Measurements from ENCODE around the gene PDF.
A peak's percentile ranks its signal among the peaks of the same experiment; 100 is the strongest.

PDF gene

DNA sequence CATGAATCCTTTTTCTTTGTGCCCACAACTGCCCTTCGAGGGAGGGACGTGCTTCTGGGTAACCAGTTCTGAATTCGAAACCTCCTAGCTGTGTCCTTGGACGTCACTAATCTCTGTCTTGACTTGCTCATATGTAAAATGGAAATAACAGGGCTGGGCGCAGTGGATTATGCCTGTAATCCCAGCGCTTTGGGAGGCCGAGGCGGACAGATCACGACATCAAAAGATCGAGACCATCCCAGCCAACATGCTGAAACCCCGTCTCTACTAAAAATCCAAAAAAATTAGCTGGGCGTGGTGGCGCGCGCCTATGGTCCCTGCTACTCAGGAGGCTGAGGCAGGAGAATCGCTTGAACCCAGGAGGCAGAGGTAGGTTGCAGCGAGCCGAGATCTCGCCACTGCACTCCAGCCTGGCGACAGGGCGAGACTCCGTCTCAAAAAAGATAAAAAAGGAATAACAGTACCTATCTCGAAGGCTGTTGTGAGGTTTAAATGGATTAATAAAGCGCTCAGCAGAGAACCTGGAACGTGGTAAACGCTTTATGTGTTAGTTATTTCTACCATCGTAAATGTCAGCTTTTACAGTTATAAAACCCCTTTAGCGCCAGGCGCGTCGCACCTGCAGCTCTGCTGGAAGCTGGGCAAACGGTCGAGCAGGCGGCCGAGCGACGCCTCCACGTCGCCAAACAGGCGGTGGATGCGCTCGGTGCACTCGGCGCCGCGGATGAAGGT is 8.3 kb upstream of the PDF start:
- DNase-seq: no peak

DNA sequence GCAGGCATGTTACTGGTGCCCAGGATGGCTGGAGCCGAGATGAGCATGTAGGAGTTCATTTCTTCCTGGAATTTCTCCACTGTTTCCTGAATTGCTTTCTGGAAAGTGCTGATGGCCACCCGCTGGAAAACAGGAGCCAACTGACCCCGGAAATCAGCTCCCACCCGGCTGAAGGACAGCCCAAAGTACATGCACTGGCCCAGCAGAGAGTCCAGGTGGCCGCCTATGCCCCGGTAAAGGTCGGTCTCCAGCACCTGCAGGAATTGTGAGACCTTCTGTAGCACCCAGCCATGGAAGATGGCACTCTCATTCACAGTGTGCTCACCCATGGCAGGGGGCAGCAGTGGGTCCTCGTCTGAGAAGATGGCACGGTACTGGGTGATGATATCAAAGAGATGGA is 4.3 kb upstream of the PDF start:
- no peak for DNase-seq

DNA sequence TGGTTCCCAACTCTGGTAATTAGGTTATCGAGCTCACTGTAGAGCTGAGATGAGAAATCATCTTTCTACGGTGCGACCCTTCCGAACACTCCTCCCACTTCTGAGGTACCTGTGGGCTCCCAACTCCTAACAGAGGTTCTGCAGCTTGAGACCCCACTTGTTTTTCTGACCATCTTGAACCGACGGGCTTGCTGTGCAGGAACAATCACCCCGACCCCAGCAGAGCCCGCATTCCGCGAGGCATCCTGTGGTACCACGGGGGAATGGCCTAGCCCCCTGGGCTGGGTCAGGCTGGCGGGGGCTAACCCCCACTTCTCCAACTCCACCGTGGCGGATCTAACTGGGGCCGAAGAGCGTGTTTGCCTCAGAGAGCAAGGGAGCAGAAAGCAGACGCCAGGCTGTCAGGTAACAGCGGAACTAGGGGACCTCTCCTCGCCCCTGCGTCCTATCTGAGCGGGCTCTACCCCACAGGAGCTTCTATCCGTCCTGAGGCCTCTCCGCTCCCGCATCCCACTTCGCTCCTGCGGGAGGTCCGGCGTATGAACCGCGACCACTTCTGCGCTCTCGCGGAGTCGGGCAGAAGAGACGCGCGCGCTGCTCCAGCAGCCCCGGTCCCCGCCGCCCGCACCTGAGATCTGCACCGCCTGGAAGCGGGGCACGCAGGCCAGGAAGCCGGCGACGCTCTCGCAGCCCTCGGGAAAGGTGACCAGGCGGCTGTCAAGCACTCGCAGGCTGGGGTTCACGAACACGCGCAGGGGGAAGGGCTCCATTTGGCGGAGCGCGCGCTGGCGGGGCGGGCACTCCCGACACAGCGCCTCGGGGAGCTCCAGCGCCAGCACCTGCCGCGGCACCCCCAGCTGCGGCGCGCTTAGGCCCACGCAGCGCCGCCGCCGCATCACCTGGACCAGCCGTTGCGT is 761 bp downstream of the PDF start:
- peak in 1 of 2 donors; percentile 24 for DNase-seq

DNA sequence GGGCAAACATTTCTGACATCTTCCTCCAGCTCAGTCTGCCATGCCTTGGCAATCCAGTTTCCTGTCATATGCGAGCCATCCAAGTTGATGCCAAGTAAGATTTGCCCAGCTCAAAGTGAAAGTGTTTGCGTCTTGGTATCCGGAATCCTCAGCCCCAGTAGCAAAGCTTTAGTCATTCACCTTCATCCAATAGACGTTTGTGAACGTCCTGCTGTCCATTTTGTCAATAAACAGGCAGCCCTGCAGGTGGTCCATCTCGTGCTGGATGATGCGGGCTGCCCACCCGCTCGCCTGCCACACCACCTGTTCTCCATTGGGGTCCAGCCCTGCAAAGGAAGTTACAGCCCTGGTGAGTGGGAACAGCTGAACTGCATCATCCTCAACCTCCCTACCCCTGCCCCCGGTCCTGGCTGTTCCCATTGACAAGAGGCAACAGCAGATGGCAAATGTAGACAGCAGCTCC is 1.5 kb downstream of the PDF start:
- no peak for DNase-seq

DNA sequence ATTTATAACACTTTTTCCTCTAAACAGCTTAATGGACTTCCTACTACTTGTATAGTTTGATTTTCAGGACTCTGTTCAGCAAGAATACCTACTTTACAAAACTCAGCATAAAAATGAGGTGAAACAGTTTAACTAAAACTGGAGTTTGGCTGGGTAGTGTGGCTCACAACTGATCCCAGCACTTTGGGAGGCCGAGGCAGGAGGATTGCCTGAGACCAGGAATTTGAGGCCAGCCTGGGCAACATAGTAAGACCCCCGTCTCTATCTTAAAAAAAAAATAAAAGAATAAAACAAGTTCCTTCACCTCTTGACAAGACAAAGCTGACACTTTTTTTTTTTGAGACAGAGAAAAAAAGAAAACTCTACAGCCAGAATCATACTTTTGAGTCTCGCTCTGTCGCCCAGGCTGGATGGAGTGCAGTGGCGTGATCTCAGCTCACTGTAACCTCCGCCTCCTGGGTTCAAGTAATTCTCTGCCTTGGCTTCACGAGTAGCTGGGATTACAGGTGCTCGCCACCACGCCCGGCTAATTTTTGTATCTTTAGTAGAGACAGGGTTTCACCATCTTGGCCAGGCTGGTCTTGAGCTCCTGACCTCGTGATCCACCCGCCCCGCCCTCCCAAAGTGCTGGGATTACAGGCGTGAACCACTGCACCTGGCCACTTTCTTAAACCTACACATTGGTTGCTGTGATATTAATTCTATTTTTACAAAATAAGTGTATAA is 2.6 kb downstream of the PDF start:
- DNase-seq: no peak

DNA sequence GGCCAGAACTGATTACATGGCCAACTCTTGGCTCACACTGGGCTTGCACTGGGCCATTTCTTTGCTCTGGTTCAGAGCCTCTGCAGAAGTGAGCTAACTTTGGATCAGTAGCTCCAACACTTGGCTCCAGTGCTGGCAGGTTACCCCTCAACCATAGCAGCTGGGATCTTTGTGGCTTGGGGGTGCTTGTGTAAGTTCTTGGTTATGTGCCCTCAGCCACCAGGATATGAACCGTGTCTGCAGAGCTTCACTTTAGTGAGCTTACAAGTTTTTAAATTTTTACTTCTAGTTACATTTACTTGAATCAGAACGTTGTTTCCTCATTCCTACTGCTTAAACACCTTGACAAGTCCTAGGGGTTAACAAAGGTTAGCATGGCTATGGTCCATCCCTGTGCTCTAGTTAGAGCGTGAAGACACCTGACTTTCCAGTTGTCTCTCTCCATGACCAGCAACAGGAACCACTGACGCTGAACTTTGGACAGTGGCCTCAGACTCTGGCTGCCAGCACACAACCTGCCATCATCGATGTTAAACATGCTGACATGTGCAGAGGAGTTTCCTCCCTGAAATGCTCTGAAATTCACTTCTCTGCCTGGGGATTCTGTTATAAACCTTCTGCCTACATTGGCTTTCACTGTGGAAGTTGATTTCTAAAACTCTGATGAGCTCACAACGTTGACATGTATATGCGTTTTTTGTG is 4.1 kb downstream of the PDF start:
- no peak for DNase-seq

DNA sequence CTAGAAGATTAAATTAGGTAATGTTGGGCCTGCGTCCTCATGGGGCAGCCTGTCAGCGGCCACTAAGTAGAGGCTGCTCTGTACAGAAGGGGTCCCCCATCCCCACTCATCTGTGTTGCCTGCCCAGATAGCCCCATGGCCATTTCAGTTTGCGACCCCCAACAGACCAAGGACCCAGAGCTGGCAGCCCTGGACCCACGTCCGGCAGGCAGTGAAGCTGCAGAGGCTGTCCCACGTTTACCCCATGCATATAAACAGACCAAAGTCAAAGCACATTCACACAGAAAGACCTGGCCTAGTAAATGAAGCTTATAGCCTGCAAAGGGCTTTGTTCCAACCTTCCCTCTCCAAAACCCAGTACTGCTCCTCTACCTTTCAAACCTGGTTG is 4.6 kb downstream of the PDF start:
- DNase-seq: no peak

DNA sequence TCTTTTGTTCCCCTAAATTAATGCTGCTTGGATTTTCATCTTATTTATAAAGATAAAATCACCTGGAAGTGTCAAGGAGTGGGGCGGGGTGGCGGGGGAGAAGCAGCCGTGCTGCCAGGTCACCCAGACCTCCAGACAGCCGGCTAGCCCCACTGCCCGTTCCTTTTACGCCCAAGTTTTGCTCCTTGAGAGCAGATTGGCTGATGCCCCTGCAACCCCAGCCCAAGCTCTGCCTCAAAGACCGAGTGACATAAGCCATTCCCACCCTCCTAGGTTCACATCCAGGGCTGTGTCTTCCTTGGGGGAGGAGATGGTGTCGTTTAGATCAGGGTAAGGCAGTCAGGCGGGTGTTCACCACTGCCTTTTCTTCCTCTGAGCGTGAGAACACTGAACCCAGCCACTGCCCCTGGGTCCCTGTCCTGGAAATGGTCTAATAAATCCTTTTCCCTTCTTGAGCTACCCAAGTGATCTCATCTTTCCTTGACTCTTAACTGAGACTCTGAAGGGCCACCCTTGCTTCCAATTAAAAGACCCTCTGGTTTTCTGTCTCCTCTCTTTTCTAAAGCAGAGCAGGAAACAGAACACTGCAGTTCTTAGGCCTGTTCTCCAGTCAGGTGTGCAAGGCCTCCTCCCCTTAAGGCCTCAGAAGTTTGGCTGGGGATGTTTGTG is 5.7 kb downstream of the PDF start:
- no peak for DNase-seq

DNA sequence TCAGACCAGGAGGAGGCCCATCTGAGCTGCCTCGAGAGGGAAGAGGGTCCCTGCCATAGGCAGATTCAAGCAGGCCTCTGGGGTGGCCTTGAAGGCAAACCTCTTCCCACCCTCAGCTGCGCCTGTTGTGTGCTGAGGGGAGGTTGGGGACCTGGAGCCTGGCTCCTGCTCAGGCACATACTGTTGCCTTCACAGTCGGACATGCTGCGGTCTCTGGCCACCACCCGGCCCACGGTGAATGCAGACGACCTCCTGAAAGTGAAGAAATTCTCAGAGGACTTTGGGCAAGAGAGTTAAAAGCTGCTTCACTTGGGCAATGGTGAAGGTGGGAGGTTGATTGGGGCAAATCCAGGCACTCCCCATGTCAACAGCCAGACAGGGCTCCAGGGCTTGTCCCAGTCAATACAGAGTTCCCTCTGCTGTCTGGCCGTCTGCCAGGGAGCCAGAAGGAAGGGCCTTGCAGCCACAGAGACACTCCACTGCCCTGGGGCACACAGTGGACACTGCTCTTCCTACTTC is 6.3 kb downstream of the PDF start:
- DNase-seq: peak; percentile 72 to 73

DNA sequence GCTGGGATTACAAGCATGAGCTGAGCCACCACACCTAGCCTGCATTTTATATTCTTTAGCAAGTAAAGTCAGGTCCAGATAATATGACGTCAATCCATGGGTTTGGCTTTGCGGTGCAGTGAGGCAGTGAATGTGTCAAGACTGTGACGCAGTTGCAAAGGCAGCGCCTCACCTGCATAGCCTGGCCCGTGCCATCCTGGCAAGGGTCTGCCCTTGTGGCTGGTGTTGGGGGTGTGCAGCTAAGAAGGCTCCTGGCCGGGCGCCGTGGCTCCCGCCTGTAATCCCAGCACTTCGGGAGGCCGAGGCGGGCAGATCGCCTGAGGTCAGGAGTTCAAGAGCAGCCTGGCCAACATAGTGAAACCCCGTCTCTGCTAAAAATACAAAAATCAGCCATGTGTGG is 7.0 kb downstream of the PDF start:
- no peak for DNase-seq

DNA sequence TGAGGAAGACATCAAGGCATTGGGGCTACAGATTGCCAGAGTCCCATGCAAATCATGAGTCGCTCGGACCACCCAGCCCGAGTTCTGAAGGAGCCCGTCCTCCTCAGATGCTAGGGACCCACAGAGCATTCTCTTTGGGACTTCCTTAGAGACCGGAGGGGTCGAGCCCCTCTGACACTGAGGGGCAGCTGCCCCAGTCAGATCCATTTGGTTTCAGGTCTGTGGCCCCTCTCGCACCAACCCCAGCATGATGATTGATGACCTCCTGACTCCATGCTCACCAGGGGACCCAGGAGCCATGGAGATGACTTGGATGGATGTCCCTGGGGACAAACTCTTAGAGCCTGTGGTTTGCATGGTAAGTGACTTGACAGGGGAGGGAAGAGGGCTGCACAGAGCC is 8.0 kb downstream of the PDF start:
- DNase-seq: no peak

DNA sequence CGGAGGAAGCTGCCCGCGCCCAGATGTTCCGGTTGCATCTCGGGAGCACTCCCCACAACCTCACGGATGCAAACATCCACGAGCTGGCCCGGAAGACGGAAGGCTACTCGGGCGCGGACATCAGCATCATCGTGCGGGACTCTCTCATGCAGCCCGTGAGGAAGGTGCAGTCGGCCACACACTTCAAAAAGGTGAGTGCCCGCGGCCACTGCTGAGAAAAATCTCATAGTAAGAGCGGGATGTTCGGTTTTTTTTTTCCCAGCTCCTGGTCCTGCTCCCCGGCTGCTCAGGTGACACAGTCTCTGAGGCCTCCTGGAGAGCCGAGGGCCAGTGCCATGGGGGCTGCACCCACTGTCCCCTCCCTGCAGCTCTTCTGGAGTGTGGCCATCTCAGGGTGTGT is 9.3 kb downstream of the PDF start:
- DNase-seq: no peak

DNA sequence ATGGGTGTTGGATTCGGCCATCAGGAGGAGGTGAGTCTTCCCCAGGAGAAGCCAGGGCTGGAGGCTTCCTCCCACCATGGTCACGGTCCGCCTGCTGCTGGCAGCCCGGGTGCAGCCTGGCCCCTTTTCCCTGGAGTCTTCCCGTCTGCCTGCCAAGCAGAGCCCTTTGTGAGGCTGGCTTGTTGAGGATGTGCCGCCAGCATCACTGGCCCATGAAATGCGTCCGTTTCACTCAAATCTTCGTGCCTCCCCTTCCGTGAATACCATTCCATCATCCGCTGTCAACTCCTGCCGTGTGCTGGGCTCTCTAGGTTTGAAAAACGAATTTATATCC is 9.7 kb downstream of the PDF start:
- no peak for DNase-seq

DNA sequence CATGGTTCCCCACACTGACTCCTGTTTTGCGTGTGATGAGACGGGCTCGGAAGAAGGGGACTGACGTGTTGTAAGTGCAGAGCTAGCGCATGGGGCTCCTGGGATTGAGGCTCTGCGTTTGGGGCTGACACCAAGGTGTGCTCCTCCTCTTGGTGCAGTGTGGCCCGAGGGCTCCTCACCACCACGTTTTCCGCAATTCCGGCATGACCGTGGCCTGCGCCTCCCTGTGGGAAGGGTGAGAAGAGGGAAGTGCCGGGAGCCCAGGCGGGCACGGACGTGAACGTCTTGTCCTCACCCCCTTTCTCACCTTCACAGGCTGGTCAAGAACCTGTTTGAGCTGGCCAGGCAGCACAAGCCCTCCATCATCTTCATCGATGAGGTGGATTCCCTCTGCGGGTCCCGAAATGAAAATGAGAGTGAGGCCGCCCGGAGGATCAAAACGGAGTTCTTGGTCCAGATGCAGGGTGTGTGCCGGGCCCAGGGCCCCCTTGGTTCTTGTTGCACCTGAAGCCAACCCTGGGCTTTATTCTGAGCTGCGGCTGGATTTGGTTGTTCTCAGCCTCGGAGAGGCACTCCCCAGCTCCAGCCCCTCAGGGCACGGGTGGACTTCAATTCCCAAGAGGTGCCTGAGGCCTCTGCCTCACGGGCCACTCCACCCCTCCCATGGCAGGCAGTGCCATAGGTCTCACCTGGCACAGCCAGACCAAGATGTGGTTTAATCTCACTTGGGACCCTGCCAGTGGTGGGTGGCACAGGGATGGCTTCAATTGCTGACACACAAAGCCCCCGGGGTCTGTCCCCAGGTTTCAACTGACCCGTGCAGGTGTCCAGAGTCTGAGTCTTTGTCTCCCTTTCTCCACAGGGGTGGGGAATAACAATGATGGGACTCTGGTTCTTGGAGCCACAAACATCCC is 10.3 kb downstream of the PDF start:
- no peak for DNase-seq

DNA sequence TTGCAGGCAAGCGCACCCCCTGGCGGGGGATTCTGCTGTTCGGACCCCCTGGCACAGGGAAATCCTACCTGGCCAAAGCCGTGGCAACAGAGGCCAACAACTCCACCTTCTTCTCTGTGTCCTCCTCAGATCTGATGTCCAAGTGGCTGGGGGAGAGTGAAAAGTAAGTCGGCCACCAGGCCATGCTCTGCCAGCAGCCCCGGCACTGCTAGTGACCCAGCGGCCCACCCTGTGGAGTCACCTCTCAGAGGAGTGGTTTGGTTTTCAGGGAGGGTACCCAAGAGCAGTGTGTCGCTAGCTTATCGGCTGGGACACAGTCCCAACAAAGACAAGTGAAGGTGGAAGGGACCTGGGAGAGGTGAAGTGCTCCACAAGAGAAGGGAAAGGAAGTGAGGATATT is 11.0 kb downstream of the PDF start:
- no peak for DNase-seq

DNA sequence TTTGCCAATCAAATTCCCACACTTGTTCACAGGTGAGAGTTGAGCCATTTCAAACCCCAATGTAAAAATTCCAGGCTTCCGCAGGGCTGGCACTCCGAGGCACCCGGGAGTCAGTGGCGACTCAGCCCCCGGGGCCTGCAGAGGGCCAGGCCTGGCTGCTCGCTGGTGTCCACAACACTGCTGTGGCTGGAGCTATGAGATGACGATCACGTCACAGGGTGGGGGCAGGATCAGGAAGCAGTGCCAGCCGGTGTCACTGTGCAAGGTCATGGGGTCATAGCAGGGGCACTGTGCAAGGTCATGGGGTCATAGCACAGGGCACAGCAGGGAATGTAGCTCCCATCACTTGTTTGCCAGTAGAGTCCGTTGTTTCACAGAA is 11.5 kb downstream of the PDF start:
- DNase-seq: no peak

DNA sequence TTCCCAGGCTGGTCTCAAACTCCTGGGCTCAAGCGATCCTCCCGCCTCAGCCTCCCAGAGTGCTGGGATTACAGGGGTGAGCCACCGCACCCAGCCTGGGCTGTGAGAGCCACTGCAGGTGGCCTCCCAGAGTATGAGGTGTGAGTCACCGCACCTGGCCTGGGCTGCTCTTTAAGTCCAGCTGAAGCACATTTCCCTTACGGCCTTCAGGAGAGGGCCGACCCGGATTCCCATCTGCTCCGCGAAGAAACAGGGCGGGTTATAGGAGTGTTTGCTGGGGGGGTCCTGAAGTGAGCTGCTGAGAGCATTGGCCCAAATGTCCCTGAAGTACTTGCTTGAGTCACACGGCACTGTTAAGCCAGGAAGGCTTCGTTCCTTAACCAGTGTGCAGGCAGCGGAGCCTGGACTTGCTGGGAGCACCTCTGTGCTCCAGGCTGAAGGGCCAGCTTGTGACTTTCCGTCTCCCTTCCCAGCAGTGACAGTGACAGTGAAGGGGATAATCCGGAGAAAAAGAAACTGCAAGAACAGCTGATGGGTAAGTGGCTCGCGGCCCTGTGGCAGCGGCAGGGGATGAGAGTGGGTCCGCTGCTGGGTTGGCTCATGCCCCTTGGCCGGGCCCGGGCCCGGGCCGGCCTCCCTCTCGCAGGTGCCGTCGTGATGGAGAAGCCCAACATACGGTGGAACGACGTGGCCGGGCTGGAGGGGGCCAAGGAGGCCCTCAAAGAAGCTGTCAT is 12.0 kb downstream of the PDF start:
- no peak for DNase-seq

DNA sequence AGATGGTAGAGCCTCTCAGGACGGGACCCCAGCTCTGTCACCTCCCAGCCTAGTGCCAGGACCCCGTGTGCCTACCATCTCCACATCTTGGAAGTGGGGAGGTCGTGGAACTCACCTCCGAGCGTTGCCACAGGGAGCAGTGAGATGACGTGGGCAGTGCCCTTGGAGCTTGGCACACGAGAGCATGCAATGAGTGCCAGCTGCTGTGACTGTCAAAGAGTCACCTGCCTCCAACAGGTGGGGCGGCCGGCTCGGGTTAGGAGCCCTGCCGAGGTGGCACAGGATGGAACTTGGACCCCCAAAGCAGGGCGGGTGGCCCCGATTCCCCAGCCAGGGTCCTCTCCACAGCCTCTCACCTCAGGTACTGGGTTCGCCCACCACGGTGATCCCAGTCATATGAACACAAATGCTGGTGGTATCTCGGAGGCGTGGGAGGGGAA is 13.8 kb downstream of the PDF start:
- DNase-seq: no peak

DNA sequence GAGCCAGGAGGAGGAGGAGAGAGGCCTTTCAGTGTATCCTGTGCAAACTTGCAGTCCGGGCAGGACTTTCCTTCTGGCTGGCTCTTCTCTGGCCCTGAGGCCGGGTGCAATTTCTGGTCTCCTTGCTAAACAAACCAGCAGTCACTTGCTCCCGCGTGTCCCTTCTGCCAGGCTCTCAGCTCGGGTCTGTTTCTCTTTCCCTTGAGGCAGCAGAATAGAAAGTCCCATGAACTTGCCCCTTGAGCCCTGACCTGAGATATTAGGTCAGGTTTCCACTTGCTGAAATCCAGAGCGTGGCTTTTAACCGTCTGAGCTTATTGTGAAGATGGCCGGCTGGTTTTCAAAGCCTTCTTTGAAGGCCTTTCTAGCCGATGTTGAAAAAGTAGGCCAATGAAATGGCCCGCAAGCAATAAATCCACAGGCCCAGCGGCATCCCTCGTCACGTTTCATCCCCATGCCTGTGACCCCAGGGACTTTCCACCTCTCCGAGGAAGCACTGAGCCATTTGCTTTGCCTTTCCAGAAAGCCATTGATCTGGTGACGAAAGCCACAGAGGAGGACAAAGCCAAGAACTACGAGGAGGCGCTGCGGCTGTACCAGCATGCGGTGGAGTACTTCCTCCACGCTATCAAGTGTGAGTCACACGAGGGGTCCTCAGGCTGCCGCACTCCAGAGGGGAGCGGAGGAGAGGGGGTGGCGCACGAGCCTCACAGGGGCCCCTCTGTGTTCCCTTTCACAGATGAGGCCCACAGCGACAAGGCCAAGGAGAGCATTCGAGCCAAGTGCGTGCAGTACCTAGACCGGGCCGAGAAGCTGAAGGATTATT is 14.7 kb downstream of the PDF start:
- DNase-seq: no peak

Data from inflammatory macrophage (primary cell).